H1 (cell line): Measurements from ENCODE around the gene TPP2.

Experiments
- CTCF ChIP-seq, 3 experiments: IDR thresholded peaks; 1 replicate in 2 of 3; 2 replicates in 1 of 3; pipeline versions ENCODE4 v1.5.1 to v1.6.1; 2011; ENCODE audit warnings: low read length in 3 of 3, mild to moderate bottlenecking in 3 of 3, inconsistent platforms in 2 of 3, low read depth in 1 of 3, moderate library complexity in 1 of 3; ENCODE audit not compliant: insufficient read depth in 1 of 3; ENCODE audit errors: control extremely low read depth in 1 of 3
- EP300 ChIP-seq, 2 experiments: IDR thresholded peaks; 1 replicate in 1 of 2; 2 replicates in 1 of 2; pipeline ENCODE4 v1.6.1; 2011 to 2012; ENCODE audit warnings: low read depth in 2 of 2, low read length in 2 of 2, mild to moderate bottlenecking in 2 of 2, borderline replicate concordance in 1 of 2, inconsistent platforms in 1 of 2, moderate library complexity in 1 of 2
- EZH2 ChIP-seq: fragments of 200-600 bp; sonication (generic); IDR thresholded peaks from 2 replicates; pipeline ENCODE4 v1.7.1; 2012; ENCODE audit warnings: low read depth, mild to moderate bottlenecking, moderate library complexity, low read length, inconsistent platforms; ENCODE audit not compliant: severe bottlenecking
- RAD21 ChIP-seq, 2 experiments: IDR thresholded peaks in 1 of 2; conservative IDR thresholded peaks in 1 of 2; 2 replicates each; pipeline ENCODE4 v1.6.1; 2011; ENCODE audit warnings: low read depth in 2 of 2, low read length in 2 of 2, improper control_type of control experiment in 1 of 2, inconsistent platforms in 1 of 2, mild to moderate bottlenecking in 1 of 2, moderate library complexity in 1 of 2
- YY1 ChIP-seq: IDR thresholded peaks from 2 replicates; pipeline ENCODE4 v1.6.1; 2011; ENCODE audit warnings: low read depth, mild to moderate bottlenecking, low read length

- no peak for TF ChIP-seq CTCF (IDR thresholded peaks at IDR 0.05; ENCODE audit: control extremely low read depth in 1 of 3, insufficient read depth in 1 of 3, low read depth in 1 of 3, low read length in 3 of 3)
- no peak for TF ChIP-seq RAD21 (IDR thresholded peaks at IDR 0.05 in 1 of 2, conservative IDR thresholded peaks at IDR 0.05 in 1 of 2; ENCODE audit: low read depth in 2 of 2, low read length in 2 of 2)
- TF ChIP-seq EZH2 = no peak
- TF ChIP-seq YY1 = no peak
- TF ChIP-seq EP300 (IDR thresholded peaks at IDR 0.05; ENCODE audit: borderline replicate concordance in 1 of 2, low read depth in 2 of 2, low read length in 2 of 2) = no peak
Measured at GRCh38 chr13:102697929-102698648, 101.3 kb downstream of the TPP2 start.
